GM13976 (cell line): ENCODE measurements around the gene GALNT18.

Source experiments
- DNase-seq: peaks from one replicate; pipeline ENCODE4 v3.0.0; 2012; ENCODE audit warnings: low spot score
- in situ Hi-C: fragments of 300-500 bp; cut with MboI; formaldehyde crosslinking; loops from one replicate; pipeline ENCODE4 v1.12.0; 2022; ENCODE audit warnings: low sequenced_read_pairs, mixed read lengths, inconsistent platforms; ENCODE audit not compliant: unreplicated experiment
- TF ChIP-seq, protein P1 (sequence below): IDR thresholded peaks from 2 replicates; pipeline ENCODE4 v1.5.1; 2012; ENCODE audit warnings: borderline replicate concordance, mild to moderate bottlenecking; ENCODE audit not compliant: insufficient read depth; ENCODE audit errors: extremely low read depth, missing control alignments, control extremely low read depth

The GALNT18 gene

DNA sequence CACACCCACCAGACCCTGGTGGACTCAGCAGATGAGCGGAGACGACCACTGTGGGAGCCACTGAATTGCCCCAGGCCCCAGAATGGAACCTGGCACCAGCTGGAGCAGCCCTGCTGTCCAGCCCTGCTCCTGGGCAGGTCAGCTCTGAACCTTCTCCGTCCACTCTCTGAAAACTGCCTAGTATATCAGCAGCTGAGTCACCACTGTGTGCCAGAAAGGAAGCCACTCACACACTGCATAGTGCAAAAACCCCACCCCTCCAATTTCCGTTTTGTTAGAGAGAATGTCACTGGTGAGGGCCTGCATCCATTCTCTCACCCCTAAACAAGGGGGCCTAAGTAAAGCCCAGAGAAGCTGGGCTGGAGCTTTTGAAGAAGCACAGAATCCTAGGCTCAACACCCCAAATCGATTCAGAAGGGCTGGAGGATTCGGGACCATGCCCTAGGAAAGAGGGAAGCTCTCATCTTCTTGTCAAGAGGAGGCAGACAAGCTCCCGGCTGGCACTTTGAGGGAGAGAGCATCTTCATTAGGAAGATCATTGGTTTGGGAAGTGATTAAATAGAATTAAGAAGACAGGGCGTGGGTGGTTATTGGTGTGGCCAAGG lies 44.5 kb downstream of the GALNT18 start:
- TF ChIP-seq, protein P1, sequence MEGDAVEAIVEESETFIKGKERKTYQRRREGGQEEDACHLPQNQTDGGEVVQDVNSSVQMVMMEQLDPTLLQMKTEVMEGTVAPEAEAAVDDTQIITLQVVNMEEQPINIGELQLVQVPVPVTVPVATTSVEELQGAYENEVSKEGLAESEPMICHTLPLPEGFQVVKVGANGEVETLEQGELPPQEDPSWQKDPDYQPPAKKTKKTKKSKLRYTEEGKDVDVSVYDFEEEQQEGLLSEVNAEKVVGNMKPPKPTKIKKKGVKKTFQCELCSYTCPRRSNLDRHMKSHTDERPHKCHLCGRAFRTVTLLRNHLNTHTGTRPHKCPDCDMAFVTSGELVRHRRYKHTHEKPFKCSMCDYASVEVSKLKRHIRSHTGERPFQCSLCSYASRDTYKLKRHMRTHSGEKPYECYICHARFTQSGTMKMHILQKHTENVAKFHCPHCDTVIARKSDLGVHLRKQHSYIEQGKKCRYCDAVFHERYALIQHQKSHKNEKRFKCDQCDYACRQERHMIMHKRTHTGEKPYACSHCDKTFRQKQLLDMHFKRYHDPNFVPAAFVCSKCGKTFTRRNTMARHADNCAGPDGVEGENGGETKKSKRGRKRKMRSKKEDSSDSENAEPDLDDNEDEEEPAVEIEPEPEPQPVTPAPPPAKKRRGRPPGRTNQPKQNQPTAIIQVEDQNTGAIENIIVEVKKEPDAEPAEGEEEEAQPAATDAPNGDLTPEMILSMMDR: no peak
- in situ Hi-C loops: no loop called here
- DNase-seq: no peak

DNA sequence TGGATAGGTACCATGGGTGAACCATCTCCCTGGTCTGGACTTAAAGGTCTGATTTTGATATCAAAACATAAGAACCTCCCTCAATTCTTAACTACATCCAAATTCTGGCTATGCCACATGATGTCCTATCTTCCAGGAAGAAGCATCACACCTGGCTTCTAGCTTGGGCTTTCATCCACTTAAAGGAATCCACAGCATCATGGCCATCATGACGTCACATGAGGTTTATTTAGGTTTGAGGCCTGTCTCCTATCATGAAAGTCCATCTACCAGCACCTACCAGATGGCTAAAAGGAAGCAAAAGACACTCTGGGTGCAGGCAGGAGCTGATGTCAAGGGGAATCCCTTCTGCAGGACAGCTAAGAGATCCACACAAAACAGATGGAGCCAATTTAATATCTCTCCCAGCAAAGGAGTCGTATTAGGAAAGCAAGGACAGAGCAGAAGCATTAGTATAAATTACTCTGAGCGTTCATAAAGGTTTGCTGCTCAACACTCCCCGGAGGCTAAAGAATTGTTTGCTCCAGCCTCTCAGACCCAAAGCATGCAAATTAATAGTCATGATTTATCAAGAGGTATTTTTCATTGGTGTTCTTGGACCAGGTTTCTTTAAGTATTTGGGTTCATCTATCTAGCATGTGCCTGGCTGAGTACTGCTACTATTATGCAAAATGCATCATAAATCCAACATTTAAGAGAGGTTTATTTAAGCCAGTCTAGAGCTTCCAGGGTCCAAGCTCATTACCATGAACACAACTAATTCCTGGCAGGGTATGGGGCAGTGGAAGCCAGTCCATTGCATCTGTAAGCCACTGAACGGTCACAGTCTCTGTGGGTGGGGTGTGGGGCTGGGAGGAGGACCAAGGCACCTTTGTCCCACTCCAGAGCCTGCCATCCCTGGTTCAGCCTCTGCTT lies 47.2 kb downstream of the GALNT18 start:
- TF ChIP-seq, protein P1: no peak
- in situ Hi-C loops: no loop called here
- no peak for DNase-seq

DNA sequence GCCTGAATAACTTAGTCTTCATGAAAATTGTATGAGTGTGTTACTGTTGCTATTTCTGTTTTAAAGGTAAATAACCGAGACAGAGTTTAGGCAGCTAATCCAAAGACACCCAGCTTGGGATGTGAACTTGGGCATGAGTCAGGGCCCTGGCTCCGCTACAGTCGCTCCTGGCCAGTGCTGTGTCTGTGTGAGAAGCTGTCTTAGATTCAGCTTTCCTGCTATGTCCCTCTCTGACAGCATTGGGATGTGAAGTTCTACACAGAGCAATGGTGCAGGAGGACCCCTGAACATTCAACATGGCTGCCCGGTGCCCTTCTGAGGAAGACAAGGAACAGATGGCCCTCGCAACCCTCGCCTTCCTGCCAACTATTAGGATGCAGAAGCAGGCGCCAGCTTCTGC lies 49.4 kb downstream of the GALNT18 start:
- TF ChIP-seq, protein P1: no peak
- no peak for DNase-seq
- in situ Hi-C loops: no loop called here

DNA sequence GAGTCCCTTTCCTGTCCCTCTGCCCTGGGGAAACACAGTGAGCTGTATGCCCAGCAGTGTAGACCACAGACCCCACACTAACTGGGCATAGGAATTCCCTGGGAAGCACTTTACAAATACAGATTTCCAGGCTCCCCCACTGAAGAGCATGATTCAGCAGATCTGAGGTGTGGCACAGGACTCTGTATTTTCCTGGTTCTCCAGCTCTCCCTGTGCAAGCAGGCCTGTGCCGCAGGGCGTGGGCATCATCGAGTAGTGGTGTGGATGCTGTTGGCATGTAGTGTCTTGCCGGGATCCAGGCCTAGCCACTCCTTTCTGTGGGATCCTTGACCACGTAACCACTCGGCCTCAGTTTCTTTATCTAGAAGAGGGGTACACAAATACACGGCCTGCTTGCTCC lies 49.9 kb downstream of the GALNT18 start:
- TF ChIP-seq, protein P1: no peak
- in situ Hi-C loops: no loop called here
- no peak for DNase-seq

DNA sequence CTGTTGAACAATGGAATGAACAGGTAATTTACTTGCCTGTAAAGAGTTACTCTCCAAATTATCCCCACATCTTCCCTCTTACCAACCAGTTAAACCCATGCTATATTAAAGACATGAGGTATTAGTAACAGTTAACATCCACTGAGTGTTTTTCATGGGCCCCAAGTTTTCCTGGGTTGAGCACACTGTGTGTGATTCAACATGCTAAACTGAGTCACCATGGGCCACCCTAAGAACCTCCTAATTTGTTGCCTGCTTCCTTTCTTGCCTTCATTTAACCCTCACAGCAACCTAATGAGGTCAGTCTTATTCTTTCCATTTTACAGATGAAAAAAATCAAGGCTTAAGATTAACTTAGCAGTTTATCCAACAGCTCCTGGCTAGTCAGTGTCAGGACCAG lies 51.0 kb downstream of the GALNT18 start:
- DNase-seq: no peak
- in situ Hi-C loops: no loop called here
- TF ChIP-seq, protein P1: no peak

DNA sequence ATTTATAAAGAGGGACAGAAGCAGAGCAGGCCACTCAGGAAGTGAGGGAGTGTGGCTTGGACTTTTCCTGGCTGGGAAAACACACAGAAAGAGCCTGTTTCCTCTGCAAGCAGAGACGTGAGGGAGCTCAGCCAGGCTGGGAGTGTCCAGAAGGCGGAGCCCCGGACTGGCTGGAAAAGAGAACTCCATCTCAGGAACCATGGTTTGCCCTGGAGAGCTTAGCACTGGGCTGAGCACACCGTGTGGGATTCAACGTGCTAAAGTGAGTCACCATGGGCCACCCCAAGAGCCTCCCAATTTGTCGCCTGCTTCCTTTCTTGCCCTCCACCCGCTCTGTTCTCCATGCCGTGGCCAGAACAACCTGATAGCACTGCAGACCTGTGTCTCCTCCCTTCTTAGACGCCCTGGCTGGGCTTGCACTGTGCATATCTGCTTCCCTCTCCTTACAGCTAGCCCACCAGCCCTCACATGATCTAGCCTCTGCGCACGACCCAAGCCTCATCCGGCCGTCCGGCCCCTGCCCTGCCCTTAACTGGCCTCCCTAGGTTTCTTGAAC lies 51.8 kb downstream of the GALNT18 start:
- in situ Hi-C loops: no loop called here

More for the DNA sequence above, 51.8 kb downstream of the GALNT18 start:
- DNase-seq: no peak
- TF ChIP-seq, protein P1: no peak
